Measurements from ENCODE around the gene PNCK. TPM values are rescaled to one million over a fixed set of nuclear protein-coding genes. Genes with fewer than 3 reads are reported as not detected.

Gene PNCK
- total and polyA plus RNA-seq, 10 of the 15 experiments (the other 5 are each of a cell fraction or from before 2014, with no cell fraction given), result 0.21 to 0.67 (median 0.54) TPM; not detected in 7

DNA sequence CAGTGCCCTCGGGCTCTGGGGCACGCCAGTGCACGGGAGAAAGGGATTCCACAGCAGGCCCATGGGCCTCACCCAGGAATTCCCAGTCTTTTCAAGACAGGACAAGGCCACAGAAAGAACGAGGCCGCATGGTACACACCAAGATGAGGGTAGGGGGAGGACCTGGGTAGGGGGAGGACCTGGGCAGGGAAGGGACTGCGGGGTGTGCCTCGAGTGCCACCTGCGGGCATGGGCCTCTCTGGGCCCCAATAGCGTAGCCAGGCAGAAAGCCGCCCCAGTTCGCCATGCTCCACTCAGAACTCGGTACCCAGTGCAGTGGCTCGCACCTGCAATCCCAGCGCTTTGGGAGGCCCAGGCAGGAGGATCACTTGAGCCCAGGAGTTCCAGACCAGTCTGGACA, 40.6 kb downstream of the PNCK start (continued):
- TF ChIP-seq RFX5 (IDR thresholded peaks at IDR 0.05; ENCODE audit: low read depth, low read length) (no peak), SMAD1 (IDR thresholded peaks at IDR 0.05; ENCODE audit: low read depth, partially characterized antibody) (no peak)

DNA sequence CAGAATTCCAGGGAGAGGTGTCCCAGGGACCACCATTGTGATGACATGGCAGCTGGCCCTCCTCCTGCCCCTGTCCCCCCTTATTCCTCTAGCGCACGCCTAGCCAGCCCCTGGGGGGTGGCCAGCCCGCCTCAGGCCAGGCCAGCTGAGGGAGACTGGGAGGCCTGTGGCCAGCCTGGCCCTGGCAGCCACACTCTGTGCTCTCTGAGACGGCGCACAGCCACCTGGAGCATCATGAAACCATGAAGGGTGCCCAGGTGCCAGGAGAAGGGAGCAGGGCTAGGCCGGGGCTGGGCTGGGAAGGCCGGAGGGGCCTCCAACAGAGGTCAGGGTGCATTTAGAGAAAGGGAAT, 41.0 kb downstream of the PNCK start:
- intact Hi-C loops (cut with micrococcal nuclease; ENCODE audit: unreplicated experiment), result no loop called here
- no TSS peak for BruUV-seq (replicated peaks)
- ChIA-PET CTCF (no interaction called here), POLR2A (no interaction called here), RAD21 (ENCODE audit: unreplicated experiment) (no interaction called here), SMC1A (ENCODE audit: uncharacterized antibody, unreplicated experiment) (no interaction called here)
- no peak overlapping the region for H3K9ac ChIP-seq (ENCODE audit: control insufficient read depth, insufficient read depth, low read length)
- no peak overlapping the region for H3K4me3 ChIP-seq
- H3K27ac ChIP-seq (ENCODE audit: control insufficient read depth, insufficient read depth), result no peak overlapping the region
- ATAC-seq, result no peak
- H3K79me2 ChIP-seq (ENCODE audit: control insufficient read depth, insufficient read depth, low read length), result no peaks in the 10 kb centered on the region
- DNase-seq (ENCODE audit: low read depth, low spot score), result no peak
- H3K36me3 ChIP-seq (ENCODE audit: control insufficient read depth in 2 of 2, insufficient read depth in 2 of 2, low read length in 1 of 2), result no peaks in the 10 kb centered on the region
- 0 out of 4 replicates have a peak, but pooled peaks cover 0 to 2% of the 10 kb centered on the region in 2 experiments for H3K27me3 ChIP-seq (replicated peaks in 1 of 2; ENCODE audit: control insufficient read depth in 2 of 2, insufficient read depth in 2 of 2, low read length in 1 of 2)
- no peaks in the 10 kb centered on the region; the same call in 2 of the 3 replicates for H3K9me3 ChIP-seq (replicated peaks; ENCODE audit: control insufficient read depth, insufficient read depth, low read length)
- no peaks in the 10 kb centered on the region for H3K4me1 ChIP-seq (ENCODE audit: control insufficient read depth, insufficient read depth, low read length)
- 51% methylated on average over 7 of the region's 7 CpGs for WGBS (ENCODE audit: insufficient coverage, insufficient replicate concordance, low lambda C conversion rate, missing lambda C conversion rate)
- H3K4me2 ChIP-seq (ENCODE audit: control insufficient read depth, insufficient read depth), result no peak overlapping the region
- H4K20me1 ChIP-seq (ENCODE audit: control insufficient read depth, insufficient read depth), result no peaks in the 10 kb centered on the region
- no peak overlapping the region for H2AFZ ChIP-seq (ENCODE audit: control insufficient read depth, low read depth, low read length)
- no peak for FAIRE-seq
- in situ Hi-C loops (cut with MboI), result no loop called here
- TF ChIP-seq, protein P1, sequence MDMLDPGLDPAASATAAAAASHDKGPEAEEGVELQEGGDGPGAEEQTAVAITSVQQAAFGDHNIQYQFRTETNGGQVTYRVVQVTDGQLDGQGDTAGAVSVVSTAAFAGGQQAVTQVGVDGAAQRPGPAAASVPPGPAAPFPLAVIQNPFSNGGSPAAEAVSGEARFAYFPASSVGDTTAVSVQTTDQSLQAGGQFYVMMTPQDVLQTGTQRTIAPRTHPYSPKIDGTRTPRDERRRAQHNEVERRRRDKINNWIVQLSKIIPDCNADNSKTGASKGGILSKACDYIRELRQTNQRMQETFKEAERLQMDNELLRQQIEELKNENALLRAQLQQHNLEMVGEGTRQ (IDR thresholded peaks at IDR 0.05; ENCODE audit: borderline replicate concordance, low read depth, low read length), result no peak
- TF ChIP-seq POLR2AphosphoS5 (IDR thresholded peaks at IDR 0.05; ENCODE audit: low read length) (no peak), RB1 (IDR thresholded peaks at IDR 0.05; ENCODE audit: borderline replicate concordance) (no peak), YY1 (IDR thresholded peaks at IDR 0.05; ENCODE audit: low read depth, low read length) (no peak), ZBED1 (IDR thresholded peaks at IDR 0.05; ENCODE audit: borderline replicate concordance) (no peak), IRF4 (IDR thresholded peaks at IDR 0.05; ENCODE audit: low read depth, low read length) (no peak), MYB (IDR thresholded peaks at IDR 0.05; ENCODE audit: borderline replicate concordance, low read depth, low read length) (no peak), CHD1 (IDR thresholded peaks at IDR 0.05; ENCODE audit: low read depth, low read length) (no peak), NFYB (IDR thresholded peaks at IDR 0.05; ENCODE audit: insufficient read depth, low read depth, low read length) (no peak), JUND (IDR thresholded peaks at IDR 0.05; ENCODE audit: low read depth, low read length) (no peak)
- TF ChIP-seq, protein P2, sequence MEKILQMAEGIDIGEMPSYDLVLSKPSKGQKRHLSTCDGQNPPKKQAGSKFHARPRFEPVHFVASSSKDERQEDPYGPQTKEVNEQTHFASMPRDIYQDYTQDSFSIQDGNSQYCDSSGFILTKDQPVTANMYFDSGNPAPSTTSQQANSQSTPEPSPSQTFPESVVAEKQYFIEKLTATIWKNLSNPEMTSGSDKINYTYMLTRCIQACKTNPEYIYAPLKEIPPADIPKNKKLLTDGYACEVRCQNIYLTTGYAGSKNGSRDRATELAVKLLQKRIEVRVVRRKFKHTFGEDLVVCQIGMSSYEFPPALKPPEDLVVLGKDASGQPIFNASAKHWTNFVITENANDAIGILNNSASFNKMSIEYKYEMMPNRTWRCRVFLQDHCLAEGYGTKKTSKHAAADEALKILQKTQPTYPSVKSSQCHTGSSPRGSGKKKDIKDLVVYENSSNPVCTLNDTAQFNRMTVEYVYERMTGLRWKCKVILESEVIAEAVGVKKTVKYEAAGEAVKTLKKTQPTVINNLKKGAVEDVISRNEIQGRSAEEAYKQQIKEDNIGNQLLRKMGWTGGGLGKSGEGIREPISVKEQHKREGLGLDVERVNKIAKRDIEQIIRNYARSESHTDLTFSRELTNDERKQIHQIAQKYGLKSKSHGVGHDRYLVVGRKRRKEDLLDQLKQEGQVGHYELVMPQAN (conservative IDR thresholded peaks at IDR 0.05), result no peak
- TF ChIP-seq, protein P3, sequence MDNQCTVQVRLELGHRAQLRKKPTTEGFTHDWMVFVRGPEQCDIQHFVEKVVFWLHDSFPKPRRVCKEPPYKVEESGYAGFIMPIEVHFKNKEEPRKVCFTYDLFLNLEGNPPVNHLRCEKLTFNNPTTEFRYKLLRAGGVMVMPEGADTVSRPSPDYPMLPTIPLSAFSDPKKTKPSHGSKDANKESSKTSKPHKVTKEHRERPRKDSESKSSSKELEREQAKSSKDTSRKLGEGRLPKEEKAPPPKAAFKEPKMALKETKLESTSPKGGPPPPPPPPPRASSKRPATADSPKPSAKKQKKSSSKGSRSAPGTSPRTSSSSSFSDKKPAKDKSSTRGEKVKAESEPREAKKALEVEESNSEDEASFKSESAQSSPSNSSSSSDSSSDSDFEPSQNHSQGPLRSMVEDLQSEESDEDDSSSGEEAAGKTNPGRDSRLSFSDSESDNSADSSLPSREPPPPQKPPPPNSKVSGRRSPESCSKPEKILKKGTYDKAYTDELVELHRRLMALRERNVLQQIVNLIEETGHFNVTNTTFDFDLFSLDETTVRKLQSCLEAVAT (IDR thresholded peaks at IDR 0.05), result no peak
- TF ChIP-seq, protein P4, sequence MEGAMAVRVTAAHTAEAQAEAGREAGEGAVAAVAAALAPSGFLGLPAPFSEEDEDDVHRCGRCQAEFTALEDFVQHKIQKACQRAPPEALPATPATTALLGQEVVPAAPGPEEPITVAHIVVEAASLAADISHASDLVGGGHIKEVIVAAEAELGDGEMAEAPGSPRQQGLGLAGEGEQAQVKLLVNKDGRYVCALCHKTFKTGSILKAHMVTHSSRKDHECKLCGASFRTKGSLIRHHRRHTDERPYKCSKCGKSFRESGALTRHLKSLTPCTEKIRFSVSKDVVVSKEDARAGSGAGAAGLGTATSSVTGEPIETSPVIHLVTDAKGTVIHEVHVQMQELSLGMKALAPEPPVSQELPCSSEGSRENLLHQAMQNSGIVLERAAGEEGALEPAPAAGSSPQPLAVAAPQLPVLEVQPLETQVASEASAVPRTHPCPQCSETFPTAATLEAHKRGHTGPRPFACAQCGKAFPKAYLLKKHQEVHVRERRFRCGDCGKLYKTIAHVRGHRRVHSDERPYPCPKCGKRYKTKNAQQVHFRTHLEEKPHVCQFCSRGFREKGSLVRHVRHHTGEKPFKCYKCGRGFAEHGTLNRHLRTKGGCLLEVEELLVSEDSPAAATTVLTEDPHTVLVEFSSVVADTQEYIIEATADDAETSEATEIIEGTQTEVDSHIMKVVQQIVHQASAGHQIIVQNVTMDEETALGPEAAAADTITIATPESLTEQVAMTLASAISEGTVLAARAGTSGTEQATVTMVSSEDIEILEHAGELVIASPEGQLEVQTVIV (IDR thresholded peaks at IDR 0.05; ENCODE audit: borderline replicate concordance, partially characterized antibody), result no peak
- TF ChIP-seq, protein P5, sequence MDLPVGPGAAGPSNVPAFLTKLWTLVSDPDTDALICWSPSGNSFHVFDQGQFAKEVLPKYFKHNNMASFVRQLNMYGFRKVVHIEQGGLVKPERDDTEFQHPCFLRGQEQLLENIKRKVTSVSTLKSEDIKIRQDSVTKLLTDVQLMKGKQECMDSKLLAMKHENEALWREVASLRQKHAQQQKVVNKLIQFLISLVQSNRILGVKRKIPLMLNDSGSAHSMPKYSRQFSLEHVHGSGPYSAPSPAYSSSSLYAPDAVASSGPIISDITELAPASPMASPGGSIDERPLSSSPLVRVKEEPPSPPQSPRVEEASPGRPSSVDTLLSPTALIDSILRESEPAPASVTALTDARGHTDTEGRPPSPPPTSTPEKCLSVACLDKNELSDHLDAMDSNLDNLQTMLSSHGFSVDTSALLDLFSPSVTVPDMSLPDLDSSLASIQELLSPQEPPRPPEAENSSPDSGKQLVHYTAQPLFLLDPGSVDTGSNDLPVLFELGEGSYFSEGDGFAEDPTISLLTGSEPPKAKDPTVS (IDR thresholded peaks at IDR 0.05; ENCODE audit: low read depth, low read length), result no peak
